Colonic mucosa (tissue), 4 donors: Measurements from ENCODE around the gene VIPR2. TPM values are rescaled to one million over a fixed set of nuclear protein-coding genes. Genes with fewer than 3 reads are reported as not detected.

Source experiments
- DNase-seq: peaks from one replicate; pipeline ENCODE4 v3.0.0-alpha.2; 2020
- H3K27ac ChIP-seq: fragments of 200-600 bp; one replicate; pipeline ENCODE4 v1.8.0; 2021
- H3K27me3 ChIP-seq: fragments of 200-600 bp; one replicate; pipeline ENCODE4 v1.8.0; 2021
- H3K36me3 ChIP-seq: fragments of 200-600 bp; one replicate; pipeline ENCODE4 v1.8.0; 2021
- H3K4me1 ChIP-seq: fragments of 200-600 bp; one replicate; pipeline ENCODE4 v1.8.0; 2021; ENCODE audit warnings: mild to moderate bottlenecking
- H3K4me3 ChIP-seq: fragments of 200-600 bp; one replicate; pipeline ENCODE4 v1.8.0; 2021
- H3K9ac ChIP-seq, 2 donors: one replicate each; pipeline ENCODE4 v1.7.0; 2013; ENCODE audit warnings: control low read depth in 2 of 2, low read depth in 2 of 2, low read length in 2 of 2
- H3K9me3 ChIP-seq: fragments of 200-600 bp; one replicate; pipeline ENCODE4 v1.8.0; 2021
- CTCF ChIP-seq: fragments of 200-600 bp; IDR thresholded peaks from one replicate; pipeline ENCODE4 v1.8.0; 2022; ENCODE audit warnings: antibody characterized with exemption, mild to moderate bottlenecking
- intact Hi-C: fragments of 100-400 bp; cut with DNase I; formaldehyde crosslinking; loops from one replicate; pipeline ENCODE4 v1.14.1; 2022
- total RNA-seq, 2 donors: library from RNA; stranded (reverse); fragmentation: NEBNext Ultra II Directional in 1 of 2; extraction: Animal tissue kit (Norgen Biotek cat#: 25700) in 1 of 2; gene quantifications; one replicate each; pipeline ENCODE4 v1.2.1, GENCODE V29; 2021
- donor health status: healthy.
- donor health status: DM: no; HTN: no; CAD: no.
- donor health status: DM: no; HTN: no; CAD: no.

VIPR2 gene
- total RNA-seq, 2 donors from 2014 or later: 0.37 to 1.3 TPM

GRCh38 chr7:159015454-159016410, 128.9 kb downstream of the VIPR2 start:
- Histone ChIP-seq H3K4me3 (no peak overlapping the region), H3K27me3 (no peaks in the 10 kb centered on the region), H3K36me3 (no peaks in the 10 kb centered on the region), H3K9ac (no peak overlapping the region), H3K4me1 (no peaks in the 10 kb centered on the region), H3K27ac (no peak overlapping the region), H3K9me3 (no peaks in the 10 kb centered on the region)
- no peak for DNase-seq
- no peak for TF ChIP-seq CTCF
- intact Hi-C loops: no loop called here

DNA sequence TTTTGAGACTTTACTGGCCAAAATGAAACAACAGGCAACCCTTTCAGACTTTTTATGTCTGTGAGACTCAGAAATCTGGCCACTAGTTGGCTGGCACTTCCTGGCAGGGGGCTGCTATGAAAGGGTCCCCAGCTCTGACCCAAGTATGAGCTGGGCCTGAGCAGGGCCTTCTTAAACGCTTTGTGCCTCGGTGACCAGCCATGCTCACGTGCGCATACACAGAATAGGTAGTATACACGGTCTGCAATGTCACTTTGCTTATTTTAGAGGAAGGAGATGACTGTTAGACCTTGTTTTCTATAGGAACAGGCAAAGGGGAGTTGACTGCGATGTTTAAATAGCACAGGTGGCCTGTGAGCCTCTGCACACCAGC, 129.6 kb downstream of the VIPR2 start:
- Histone ChIP-seq H3K9ac (no peak overlapping the region), H3K4me3 (no peak overlapping the region), H3K27me3 (no peaks in the 10 kb centered on the region), H3K27ac (no peak overlapping the region), H3K36me3 (no peaks in the 10 kb centered on the region), H3K4me1 (no peaks in the 10 kb centered on the region), H3K9me3 (no peaks in the 10 kb centered on the region)
- intact Hi-C loops: no loop called here
- DNase-seq: no peak
- no peak for TF ChIP-seq CTCF

DNA sequence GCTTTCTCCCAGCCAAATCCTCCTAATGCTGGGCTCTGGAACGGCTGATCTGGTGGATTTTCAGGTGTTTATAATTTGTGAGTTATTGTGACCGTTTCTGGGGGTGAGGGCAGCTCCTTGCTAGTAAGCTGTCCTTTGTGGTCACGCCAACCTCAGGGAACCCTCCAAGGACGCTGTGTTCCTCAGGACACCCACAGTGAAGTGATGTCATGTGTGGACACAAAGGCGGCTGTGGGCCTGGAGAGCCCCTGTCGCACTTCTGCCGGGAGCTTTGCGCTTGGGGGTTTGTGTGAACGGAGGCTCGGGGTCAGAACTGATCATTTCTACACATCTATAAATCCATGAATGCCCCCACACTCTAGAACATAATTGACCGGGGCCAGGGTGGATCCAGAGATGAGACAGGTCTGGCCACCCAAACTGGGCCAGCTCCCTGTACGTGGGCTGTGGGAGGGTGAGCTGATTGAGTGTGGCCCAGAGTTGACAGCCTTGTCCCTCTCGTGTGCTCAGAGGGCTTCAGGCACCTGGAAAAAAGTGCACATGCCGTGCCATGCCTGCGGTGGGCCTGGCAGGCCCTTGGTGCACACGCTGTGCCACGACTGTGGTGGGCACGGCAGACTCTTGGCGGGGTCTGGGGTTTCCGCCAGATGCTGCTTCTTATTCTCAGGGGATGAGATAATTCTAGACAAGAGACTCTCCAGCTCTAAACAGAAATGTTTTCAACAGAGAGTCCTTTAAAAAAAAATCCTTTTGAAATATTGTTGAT, 130.2 kb downstream of the VIPR2 start:
- TF ChIP-seq CTCF: no peak
- intact Hi-C loops: no loop called here
- Histone ChIP-seq H3K27me3 (no peaks in the 10 kb centered on the region), H3K36me3 (no peaks in the 10 kb centered on the region), H3K4me3 (no peak overlapping the region), H3K9ac (no peak overlapping the region), H3K27ac (no peak overlapping the region), H3K4me1 (no peaks in the 10 kb centered on the region), H3K9me3 (no peaks in the 10 kb centered on the region)
- DNase-seq: no peak

GRCh38 chr7:159013825-159014289, 130.8 kb downstream of the VIPR2 start:
- intact Hi-C loops: no loop called here
- no peak overlapping the region for H3K4me3 ChIP-seq
- TF ChIP-seq CTCF: no peak
- H3K9me3 ChIP-seq: no peaks in the 10 kb centered on the region
- DNase-seq: no peak
- H3K27me3 ChIP-seq: no peaks in the 10 kb centered on the region
- no peaks in the 10 kb centered on the region for H3K4me1 ChIP-seq
- no peak overlapping the region for H3K27ac ChIP-seq
- H3K36me3 ChIP-seq: no peaks in the 10 kb centered on the region
- no peak overlapping the region for H3K9ac ChIP-seq

DNA sequence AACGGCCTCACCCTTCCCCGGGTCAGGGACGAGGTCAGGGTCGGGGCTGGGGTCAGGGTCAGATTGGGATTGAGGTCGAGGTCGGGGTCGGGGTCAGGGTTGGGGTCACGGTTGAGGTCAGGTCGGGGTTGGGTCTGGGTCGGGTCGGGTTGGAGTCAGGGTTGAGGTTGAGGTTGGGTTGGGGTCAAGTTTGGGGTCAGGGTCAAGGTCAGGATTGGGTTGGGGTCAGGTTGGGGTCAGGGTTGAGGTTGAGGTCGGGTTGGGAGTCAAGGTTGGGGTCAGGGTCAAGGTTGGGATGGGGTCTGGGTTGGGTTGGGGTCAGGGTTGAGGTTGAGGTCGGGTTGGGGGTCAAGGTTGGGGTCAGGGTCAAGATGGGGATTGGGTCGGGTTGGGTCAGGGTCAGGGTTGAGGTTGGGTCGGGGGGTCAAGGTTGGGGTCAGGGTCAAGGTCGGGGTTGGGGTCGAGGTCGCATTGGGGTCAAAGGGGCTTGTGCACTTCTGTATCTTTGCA, 131.4 kb downstream of the VIPR2 start:
- Histone ChIP-seq H3K4me1 (no peaks in the 10 kb centered on the region), H3K9me3 (no peaks in the 10 kb centered on the region), H3K9ac (no peak overlapping the region), H3K36me3 (no peaks in the 10 kb centered on the region), H3K27ac (no peak overlapping the region), H3K27me3 (no peaks in the 10 kb centered on the region), H3K4me3 (no peak overlapping the region)
- DNase-seq: no peak
- TF ChIP-seq CTCF: no peak
- intact Hi-C loops: no loop called here
